ENCODE results near the gene PPIL3. TPM values are rescaled to one million over a fixed set of nuclear protein-coding genes. Genes with fewer than 3 reads are reported as not detected.

PPIL3 gene
- total and polyA plus RNA-seq, 2 experiments from 2014 or later = 42.9 to 54.0 TPM

- TF ChIP-seq, protein P1, sequence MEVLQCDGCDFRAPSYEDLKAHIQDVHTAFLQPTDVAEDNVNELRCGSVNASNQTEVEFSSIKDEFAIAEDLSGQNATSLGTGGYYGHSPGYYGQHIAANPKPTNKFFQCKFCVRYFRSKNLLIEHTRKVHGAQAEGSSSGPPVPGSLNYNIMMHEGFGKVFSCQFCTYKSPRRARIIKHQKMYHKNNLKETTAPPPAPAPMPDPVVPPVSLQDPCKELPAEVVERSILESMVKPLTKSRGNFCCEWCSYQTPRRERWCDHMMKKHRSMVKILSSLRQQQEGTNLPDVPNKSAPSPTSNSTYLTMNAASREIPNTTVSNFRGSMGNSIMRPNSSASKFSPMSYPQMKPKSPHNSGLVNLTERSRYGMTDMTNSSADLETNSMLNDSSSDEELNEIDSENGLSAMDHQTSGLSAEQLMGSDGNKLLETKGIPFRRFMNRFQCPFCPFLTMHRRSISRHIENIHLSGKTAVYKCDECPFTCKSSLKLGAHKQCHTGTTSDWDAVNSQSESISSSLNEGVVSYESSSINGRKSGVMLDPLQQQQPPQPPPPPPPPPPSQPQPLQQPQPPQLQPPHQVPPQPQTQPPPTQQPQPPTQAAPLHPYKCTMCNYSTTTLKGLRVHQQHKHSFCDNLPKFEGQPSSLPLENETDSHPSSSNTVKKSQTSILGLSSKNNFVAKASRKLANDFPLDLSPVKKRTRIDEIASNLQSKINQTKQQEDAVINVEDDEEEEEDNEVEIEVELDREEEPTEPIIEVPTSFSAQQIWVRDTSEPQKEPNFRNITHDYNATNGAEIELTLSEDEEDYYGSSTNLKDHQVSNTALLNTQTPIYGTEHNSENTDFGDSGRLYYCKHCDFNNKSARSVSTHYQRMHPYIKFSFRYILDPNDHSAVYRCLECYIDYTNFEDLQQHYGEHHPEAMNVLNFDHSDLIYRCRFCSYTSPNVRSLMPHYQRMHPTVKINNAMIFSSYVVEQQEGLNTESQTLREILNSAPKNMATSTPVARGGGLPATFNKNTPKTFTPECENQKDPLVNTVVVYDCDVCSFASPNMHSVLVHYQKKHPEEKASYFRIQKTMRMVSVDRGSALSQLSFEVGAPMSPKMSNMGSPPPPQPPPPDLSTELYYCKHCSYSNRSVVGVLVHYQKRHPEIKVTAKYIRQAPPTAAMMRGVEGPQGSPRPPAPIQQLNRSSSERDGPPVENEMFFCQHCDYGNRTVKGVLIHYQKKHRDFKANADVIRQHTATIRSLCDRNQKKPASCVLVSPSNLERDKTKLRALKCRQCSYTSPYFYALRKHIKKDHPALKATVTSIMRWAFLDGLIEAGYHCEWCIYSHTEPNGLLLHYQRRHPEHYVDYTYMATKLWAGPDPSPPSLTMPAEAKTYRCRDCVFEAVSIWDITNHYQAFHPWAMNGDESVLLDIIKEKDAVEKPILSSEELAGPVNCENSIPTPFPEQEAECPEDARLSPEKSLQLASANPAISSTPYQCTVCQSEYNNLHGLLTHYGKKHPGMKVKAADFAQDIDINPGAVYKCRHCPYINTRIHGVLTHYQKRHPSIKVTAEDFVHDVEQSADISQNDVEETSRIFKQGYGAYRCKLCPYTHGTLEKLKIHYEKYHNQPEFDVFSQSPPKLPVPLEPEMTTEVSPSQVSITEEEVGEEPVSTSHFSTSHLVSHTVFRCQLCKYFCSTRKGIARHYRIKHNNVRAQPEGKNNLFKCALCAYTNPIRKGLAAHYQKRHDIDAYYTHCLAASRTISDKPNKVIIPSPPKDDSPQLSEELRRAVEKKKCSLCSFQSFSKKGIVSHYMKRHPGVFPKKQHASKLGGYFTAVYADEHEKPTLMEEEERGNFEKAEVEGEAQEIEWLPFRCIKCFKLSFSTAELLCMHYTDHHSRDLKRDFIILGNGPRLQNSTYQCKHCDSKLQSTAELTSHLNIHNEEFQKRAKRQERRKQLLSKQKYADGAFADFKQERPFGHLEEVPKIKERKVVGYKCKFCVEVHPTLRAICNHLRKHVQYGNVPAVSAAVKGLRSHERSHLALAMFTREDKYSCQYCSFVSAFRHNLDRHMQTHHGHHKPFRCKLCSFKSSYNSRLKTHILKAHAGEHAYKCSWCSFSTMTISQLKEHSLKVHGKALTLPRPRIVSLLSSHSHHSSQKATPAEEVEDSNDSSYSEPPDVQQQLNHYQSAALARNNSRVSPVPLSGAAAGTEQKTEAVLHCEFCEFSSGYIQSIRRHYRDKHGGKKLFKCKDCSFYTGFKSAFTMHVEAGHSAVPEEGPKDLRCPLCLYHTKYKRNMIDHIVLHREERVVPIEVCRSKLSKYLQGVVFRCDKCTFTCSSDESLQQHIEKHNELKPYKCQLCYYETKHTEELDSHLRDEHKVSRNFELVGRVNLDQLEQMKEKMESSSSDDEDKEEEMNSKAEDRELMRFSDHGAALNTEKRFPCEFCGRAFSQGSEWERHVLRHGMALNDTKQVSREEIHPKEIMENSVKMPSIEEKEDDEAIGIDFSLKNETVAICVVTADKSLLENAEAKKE (CRISPR knock-in tag; IDR thresholded peaks at IDR 0.05) = no peak
- TF ChIP-seq ETS1 (IDR thresholded peaks at IDR 0.05) = no peak
- no peak for TF ChIP-seq POLR2AphosphoS5 (IDR thresholded peaks at IDR 0.05; ENCODE audit: low read depth)
Observed at GRCh38 chr2:200878289-200878880, 10.5 kb downstream of the PPIL3 start (continued).

DNA sequence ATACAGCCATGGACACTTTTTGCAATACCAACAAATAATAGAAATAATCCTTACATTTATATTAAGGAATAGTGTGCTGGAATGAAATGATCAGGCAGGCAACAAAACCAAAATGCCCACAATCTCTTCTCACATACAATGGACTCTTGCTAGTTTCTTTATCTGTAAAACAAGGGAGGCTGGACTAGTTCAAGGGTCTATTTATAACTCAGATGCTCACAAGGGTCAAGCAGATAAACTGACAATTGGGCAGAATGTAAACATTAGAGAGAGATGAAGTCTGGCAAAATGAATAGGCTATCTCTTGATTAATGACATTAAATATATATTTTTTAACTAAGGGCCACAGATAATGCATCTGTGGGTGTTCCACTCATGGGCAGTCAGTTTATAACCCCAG, 11.4 kb downstream of the PPIL3 start:
- no peak overlapping the region for H3K27ac Mint-ChIP-seq
- no peaks in the 10 kb centered on the region for H3K27me3 ChIP-seq (ENCODE audit: insufficient read depth)
- no peak overlapping the region for H3K4me3 ChIP-seq
- no peak for ATAC-seq
- no peaks in the 10 kb centered on the region; the same call in none of the 2 replicates for H4K20me1 ChIP-seq (replicated peaks; ENCODE audit: insufficient read depth)
- H3K36me3 Mint-ChIP-seq (ENCODE audit: low read depth) = peaks cover 61% of the 10 kb centered on the region
- H3K79me2 ChIP-seq (replicated peaks; ENCODE audit: insufficient read depth) = no peaks in the 10 kb centered on the region
- no peak overlapping the region for H3K4me2 ChIP-seq
- no peaks in the 10 kb centered on the region for H3K4me1 Mint-ChIP-seq
- no peak overlapping the region for H2AFZ ChIP-seq
- no peaks in the 10 kb centered on the region for H3F3A ChIP-seq (replicated peaks; ENCODE audit: low read depth)
- H3K9me3 Mint-ChIP-seq = no peaks in the 10 kb centered on the region
- no peak for DNase-seq (ENCODE audit: low spot score)
- H3K4me1 ChIP-seq (ENCODE audit: insufficient read depth) = no peaks in the 10 kb centered on the region
- H3K27ac ChIP-seq (ENCODE audit: low read depth) = no peak overlapping the region
- no peaks in the 10 kb centered on the region for H3K27me3 Mint-ChIP-seq (ENCODE audit: insufficient read depth, low read depth, poor library complexity)
- H3K9me2 ChIP-seq (ENCODE audit: insufficient read depth) = no peaks in the 10 kb centered on the region
- peaks cover 21% of the 10 kb centered on the region for H3K36me3 ChIP-seq (ENCODE audit: insufficient read depth)
- no peak overlapping the region for H3K4me3 Mint-ChIP-seq
- TF ChIP-seq REST (IDR thresholded peaks at IDR 0.05; ENCODE audit: unreplicated experiment) = no peak
